Activated T-helper 1 cell treated with Interleukin-2 at 50 U/mL for 16 hours (primary cell): ENCODE data around the gene IFT88.

ENCODE experiments used
- DNase-seq: peaks from one replicate; pipeline ENCODE4 v3.0.0-alpha.2; 2020; ENCODE audit warnings: low read depth

The IFT88 gene

GRCh38 chr13:20566898-20567874 is at the start of gene IFT88:
Gene IFT88 (plus strand): TSS chr13:20567157. CDS start chr13:20574386, 7,229 bp downstream.
- DNase-seq: peak; percentile 75

- no peak for DNase-seq
These were observed 48.3 kb upstream of the IFT88 start for GRCh38 chr13:20518660-20519100.

GRCh38 chr13:20519875-20520274 is 47.1 kb upstream of the IFT88 start:
- no peak for DNase-seq

GRCh38 chr13:20521364-20522115 is 45.4 kb upstream of the IFT88 start:
- DNase-seq: no peak

- DNase-seq: no peak
These were observed 41.8 kb upstream of the IFT88 start for GRCh38 chr13:20525144-20525600.

- peak; percentile 64 for DNase-seq
These were observed 41.1 kb upstream of the IFT88 start, which contains the start of gene CRYL1 for GRCh38 chr13:20525601-20526544. Gene CRYL1 (minus strand): TSS chr13:20525857. CDS start chr13:20525794, 63 bp downstream.

GRCh38 chr13:20526664-20527063 is 40.3 kb upstream of the IFT88 start:
- DNase-seq: no peak

- DNase-seq: no peak
These were observed 38.5 kb upstream of the IFT88 start for GRCh38 chr13:20528452-20528851.

GRCh38 chr13:20534038-20534608 is 32.8 kb upstream of the IFT88 start:
- DNase-seq: no peak

GRCh38 chr13:20536992-20537391 is 30.0 kb upstream of the IFT88 start:
- DNase-seq: no peak

- no peak for DNase-seq
These were observed 22.6 kb upstream of the IFT88 start for GRCh38 chr13:20544201-20544923.

- no peak for DNase-seq
These were observed 20.4 kb upstream of the IFT88 start for GRCh38 chr13:20546556-20546955.

GRCh38 chr13:20547479-20547908 is 19.5 kb upstream of the IFT88 start:
- no peak for DNase-seq

GRCh38 chr13:20550799-20551198 is 16.2 kb upstream of the IFT88 start:
- DNase-seq: no peak

- DNase-seq: no peak
These were observed 13.6 kb upstream of the IFT88 start for GRCh38 chr13:20553311-20553710.

GRCh38 chr13:20558982-20559381 is 8.0 kb upstream of the IFT88 start:
- DNase-seq: no peak

GRCh38 chr13:20559659-20560356 is 7.1 kb upstream of the IFT88 start:
- no peak for DNase-seq

GRCh38 chr13:20561741-20562140 is 5.2 kb upstream of the IFT88 start:
- no peak for DNase-seq

- DNase-seq: no peak
These were observed 1.7 kb upstream of the IFT88 start for GRCh38 chr13:20565115-20565736.
